Placental epithelial cell (primary cell): ENCODE results near the gene CFAP43. TPM values are rescaled to one million over a fixed set of nuclear protein-coding genes. Genes with fewer than 3 reads are reported as not detected.

Source experiments
- small RNA-seq: library from RNA; depleted of rRNA; stranded (forward); fragments of <200 nt; gene quantifications from one replicate; pipeline ENCODE3, GENCODE V24; 2012
- total RNA-seq: library from RNA; depleted of rRNA; stranded (reverse); fragments of >200 nt; gene quantifications from 2 replicates; pipeline ENCODE4 v1.2.3, GENCODE V29; 2012

CFAP43 gene
- 0.11 and 1.6 TPM in 2 replicates for total RNA-seq

GRCh38 chr10:104231784-104232612 lies at the start of gene CFAP43:
Gene CFAP43, minus strand, starts transcription at chr10:104232364. Its CDS starts 118 bp downstream, at chr10:104232246.

GRCh38 chr10:104268713-104269645 lies 36.8 kb upstream of the CFAP43 start, which contains the start of gene GSTO2:
Gene GSTO2, plus strand, starts transcription at chr10:104269184. Its CDS starts 5,732 bp downstream, at chr10:104274916.

GRCh38 chr10:104254493-104255310 lies 22.5 kb upstream of the CFAP43 start, which contains the start of gene GSTO1:
Gene GSTO1, plus strand, starts transcription at chr10:104254892. Its CDS starts 37 bp downstream, at chr10:104254929.

GRCh38 chr10:104121485-104122224 lies 110.5 kb downstream of the CFAP43 start, which contains the start of gene SFR1:
Gene SFR1, plus strand, starts transcription at chr10:104122171. Its CDS starts 13 bp downstream, at chr10:104122184.

GRCh38 chr10:104085801-104086400 lies 146.3 kb downstream of the CFAP43 start, which contains the start of gene COL17A1:
Gene COL17A1, minus strand, starts transcription at chr10:104085880. Its CDS starts 5,207 bp downstream, at chr10:104080673.

Small RNAs within 50 kb of the gene (small RNA-seq; reads per million reads assigned to genes)
- gene MIR4482 (0.26 reads per million), gene MIR609 (not detected)

Other genes with a start within 250 kb of the CFAP43 start
- gene COL17A1, start 146.5 kb downstream of the CFAP43 start, total RNA-seq, result 1,169 and 1,337 TPM in 2 replicates
- gene SFR1, start 110.2 kb downstream of the CFAP43 start, total RNA-seq, result 10.8 and 11.4 TPM in 2 replicates
- gene GSTO1, start 22.5 kb upstream of the CFAP43 start, total RNA-seq, result 85.2 and 161 TPM in 2 replicates
- 19.6 and 20.5 TPM in 2 replicates for gene GSTO2, start 36.8 kb upstream of the CFAP43 start, total RNA-seq
- 6.8 and 7.9 TPM in 2 replicates for gene ITPRIP, start 106.1 kb upstream of the CFAP43 start, total RNA-seq
- 0.11 and 0.39 TPM in 2 replicates for gene CFAP58, start 121.5 kb upstream of the CFAP43 start, total RNA-seq